ENCODE data around the gene EML6.

The EML6 gene

GRCh38 chr2:54947136-54947535 is 223.7 kb downstream of the EML6 start:
- DNase-seq (ENCODE audit: low spot score), result no peak

DNA sequence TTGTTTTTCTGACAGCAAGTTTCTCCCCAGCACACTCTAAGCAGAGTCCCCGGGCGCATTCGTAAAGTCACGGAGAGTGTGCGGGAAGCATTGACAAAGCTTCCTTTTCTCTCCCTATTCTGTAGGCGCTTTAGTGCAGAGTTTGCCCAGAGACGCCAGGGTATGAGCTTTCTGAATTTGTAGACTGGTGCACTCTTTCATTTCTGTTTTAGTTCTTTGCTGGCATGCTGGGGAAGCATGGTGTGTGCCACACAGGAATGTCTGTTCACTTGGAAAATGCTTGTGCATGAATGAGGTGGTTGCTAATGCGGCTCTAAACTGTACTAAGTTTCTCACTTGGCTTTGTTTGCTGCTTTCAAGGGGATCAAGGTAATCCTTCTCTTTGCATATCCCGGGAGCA is 224.2 kb downstream of the EML6 start:
- no peak for DNase-seq (ENCODE audit: low spot score)

GRCh38 chr2:54948120-54948519 is 224.7 kb downstream of the EML6 start:
- no peak for DNase-seq (ENCODE audit: low spot score)

DNA sequence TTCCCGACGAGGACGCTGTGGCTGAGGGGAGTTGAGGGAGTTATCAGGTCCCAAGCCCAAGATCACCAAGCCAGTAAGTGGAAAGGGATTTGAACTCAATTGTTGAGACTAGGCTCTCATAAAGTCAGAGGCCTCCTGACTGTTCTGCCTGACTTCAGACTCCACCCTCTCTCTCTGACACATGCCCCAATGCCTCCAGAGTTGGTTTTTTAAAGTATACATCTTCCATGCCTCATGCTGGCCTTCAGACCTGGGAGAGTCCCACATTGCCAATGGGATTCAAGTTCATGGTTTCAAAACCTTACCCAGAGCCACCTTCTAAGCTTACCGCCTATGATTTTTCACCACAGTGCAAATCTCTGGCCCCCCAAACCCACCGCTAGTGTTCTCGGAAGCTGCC is 226.0 kb downstream of the EML6 start:
- no peak for DNase-seq (ENCODE audit: low spot score)

- no peak for DNase-seq (ENCODE audit: low spot score)
These were observed 227.3 kb downstream of the EML6 start for GRCh38 chr2:54950811-54951210.

- DNase-seq (ENCODE audit: low spot score), result no peak
These were observed 229.0 kb downstream of the EML6 start for GRCh38 chr2:54952425-54952824.

DNA sequence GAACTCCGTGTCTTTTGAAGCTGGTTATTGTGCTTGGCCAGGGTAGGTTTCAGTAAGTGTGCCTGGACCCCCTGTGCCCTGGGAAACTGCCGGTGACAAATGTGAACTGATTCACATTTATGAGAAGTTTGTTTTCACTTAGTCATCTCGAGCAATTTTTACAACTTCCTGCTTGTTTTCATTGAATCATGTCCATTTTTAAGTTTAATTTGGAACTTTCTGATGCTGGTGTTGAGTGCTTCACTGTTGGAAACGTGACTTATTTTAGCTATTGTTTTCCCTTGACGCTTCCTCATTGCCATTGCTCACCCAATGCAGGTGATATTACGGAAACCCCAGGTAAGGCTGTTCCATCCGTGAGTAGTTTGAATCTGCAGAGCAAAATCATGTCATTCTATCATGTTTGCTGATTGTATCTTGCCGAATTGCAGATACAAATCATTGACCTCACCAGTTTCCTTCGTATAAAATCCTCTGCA is 229.6 kb downstream of the EML6 start:
- no peak for DNase-seq (ENCODE audit: low spot score)

DNA sequence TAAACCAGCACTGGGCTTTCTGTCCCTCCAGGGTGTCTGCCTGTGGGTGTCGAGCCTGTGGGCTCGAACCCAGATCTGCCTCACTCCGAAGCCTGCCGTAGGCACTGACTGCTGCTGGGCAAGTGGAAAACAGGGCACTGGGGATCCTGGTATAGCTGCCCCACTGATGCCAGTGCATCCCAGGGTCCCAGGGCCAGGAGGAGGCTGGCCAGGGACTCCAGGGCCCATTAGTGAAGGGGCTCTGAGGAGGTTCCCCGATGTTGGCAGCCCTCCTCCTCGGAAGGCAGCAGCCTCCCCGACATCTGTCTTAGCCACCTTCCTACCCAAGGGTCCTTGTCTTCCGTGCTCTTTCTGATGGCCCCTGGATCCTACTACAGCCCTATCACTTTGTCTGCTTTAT is 230.7 kb downstream of the EML6 start:
- no peak for DNase-seq (ENCODE audit: low spot score)

DNA sequence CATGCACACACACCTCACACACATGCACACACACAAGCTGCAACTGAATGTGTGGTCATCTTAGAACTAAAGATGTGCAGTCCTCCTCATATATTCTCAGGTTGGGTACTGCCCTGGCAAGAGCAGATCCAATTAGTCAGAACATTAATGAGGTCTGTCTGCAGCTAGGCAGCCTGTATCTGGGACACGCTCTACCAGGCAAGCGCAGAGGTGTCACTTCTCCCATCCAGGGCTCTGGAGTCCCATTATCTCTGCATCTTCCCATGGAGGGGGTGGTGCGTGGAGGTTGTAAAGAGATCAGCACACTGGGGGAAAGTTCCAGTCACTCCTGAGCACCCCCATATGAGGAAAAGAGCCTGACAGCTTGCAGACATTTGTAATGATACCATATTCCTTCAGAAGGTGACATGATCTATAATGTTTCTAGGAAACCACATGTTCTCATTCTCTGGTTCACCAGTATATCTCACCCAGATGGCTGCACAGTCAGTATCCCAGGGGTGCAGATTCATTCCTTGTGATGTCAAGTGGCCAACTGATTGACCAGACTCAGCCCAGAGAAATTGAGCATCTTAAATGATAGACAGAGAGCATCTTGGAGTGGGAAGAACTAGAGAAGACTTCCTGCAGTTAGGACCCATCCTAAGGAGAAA is 231.4 kb downstream of the EML6 start:
- no peak for DNase-seq (ENCODE audit: low spot score)

DNA sequence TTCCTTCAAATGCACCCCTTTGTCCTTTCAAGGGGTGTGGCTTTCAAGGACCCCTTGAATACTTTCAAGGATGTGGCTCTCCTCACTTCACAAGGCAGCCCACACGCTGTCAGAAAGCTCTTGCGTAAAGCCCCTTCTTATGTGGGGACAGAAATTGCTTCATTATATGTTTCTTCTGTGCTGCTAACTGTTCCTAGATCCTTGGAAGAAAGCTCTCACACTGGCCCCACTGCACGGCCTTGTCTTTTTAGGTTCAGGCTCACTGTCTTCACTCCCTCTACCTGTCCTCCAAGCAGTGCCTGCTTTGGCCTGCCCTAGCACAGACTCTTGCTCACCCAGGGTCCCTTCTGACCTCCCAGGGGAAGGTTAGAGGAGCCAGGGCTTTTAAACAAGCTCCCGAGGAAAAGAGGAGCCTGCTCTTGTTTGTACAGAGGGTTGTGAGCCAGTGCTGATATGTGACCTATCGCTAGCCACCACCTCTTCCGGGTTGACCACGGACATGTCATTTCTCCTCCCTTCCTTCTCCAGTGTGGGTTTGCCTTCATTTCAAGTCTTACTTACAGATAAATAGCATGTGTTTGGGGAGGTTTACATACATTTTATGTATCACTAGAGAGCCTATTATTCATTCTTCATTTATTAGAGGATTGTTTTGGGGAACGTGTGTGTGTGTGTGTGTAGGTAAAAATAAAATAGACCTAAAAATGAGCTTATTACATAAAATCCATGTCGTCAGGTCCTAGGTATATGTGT is 232.1 kb downstream of the EML6 start:
- DNase-seq (ENCODE audit: low spot score), result peak; percentile 57

DNA sequence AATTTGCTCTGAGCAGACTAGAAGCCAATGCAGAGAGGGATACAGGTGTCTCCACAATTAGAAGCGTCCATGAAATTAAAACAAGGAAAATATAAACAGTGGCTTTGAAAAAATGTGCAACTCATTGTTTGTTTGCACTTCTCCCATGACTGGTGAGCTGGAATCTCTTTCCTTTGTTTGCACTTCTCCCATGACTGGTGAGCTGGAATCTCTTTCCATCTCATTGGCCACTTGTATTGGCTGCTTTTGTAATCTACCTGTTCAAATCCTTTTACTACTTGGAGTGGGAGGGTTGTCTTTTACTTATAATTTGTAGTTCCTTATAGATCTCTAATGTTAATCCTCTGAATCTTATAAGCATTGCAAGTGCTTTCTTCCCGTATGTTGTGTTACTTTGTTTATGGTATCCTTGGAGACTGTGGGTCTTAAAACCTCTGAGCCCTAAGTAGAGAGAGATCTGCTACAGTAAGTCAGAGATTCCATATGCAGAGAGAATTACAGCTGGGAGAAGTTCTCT is 232.7 kb downstream of the EML6 start:
- DNase-seq (ENCODE audit: low spot score), result no peak

- DNase-seq (ENCODE audit: low spot score), result no peak
These were observed 234.0 kb downstream of the EML6 start for GRCh38 chr2:54957321-54957999.

DNA sequence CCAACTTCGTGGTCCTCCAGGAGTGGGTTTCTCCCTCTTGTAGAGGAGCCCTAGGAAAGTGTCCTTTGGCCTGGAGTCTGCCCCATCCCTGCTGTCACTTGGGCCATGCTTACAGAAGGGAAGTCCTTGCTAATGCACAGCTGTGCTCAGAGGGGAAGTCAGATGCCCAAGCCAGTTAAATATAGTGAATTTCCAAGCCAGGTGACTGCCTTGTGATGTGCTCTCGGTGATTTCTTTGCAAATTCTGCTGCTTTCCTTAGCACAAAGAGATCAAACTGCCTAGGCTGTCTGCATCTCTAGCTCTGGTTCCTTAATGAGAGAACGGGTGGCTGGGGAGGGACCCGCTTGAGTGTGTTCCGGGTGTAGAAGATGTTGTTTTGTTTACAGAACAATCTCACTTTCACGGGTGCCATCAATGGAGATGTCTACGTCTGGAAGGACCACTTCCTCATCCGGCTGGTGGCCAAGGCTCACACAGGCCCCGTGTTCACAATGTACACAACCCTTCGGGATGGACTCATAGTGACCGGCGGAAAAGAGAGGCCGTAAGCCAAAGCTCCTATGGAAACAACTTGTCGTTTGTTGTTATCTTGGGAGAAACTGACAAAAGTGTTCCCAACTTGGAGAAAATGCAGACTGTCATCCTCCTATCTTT is 235.4 kb downstream of the EML6 start:
- DNase-seq (ENCODE audit: low spot score), result no peak

GRCh38 chr2:54960164-54960563 is 236.7 kb downstream of the EML6 start:
- DNase-seq (ENCODE audit: low spot score), result no peak

DNA sequence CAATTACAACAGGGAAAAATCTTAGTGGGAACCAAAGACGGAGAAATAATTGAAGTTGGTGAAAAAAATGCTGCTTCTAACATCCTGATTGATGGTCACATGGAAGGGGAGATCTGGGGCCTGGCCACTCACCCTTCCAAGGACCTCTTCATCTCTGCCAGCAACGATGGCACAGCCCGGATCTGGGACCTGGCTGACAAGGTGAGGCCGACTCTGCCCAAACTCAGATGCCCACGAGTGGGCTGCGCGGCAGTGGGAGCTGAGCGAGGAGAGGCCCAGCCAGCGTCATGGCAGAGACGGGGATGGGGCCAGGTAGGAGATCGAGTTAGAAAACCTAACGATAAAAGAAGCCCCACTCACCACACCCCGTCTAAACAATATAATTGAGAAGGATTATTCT is 239.0 kb downstream of the EML6 start:
- no peak for DNase-seq (ENCODE audit: low spot score)

DNA sequence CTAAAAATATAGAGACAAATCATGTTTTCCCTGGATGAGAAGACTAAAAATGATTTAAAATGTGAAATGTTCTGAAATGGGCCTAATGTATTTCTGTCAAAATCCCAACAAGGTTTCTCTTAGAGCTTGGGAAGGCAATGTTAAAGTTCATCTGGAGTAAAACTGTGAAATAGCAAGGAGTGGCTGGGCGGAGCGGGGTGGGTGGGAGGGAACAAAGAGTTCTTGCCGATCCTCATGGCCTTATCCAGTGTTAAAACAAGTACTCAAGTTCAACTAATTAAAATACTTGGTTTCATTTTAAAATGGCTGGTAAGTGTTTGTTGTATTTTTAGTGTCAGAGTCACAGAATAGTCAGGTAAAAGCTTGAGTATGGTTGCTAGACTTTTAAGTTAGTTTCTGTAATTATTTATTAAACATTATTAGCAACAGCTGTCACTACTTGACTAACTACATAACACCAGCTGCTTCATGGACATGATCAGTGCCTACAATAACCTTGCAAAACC is 239.5 kb downstream of the EML6 start:
- no peak for DNase-seq (ENCODE audit: low spot score)

DNA sequence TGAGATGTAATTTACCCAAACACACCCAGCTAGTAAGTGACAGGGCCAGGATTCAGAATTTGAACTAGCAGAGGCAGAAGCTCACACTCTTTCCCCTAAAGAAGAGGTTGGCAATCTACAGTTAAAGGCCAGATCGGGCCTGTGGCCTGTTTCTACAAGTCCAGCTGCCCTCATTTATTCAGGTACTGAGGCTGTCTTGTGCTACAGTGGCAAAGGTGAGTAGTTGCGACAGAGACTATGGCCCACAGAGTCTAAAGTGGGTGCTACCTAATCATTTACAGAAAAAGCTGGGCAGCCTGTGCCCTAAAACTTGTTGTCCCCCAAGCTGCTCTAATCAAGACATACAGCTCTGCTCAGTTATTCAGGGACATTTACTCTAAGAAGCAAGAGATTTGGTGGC is 240.0 kb downstream of the EML6 start:
- DNase-seq (ENCODE audit: low spot score), result no peak

DNA sequence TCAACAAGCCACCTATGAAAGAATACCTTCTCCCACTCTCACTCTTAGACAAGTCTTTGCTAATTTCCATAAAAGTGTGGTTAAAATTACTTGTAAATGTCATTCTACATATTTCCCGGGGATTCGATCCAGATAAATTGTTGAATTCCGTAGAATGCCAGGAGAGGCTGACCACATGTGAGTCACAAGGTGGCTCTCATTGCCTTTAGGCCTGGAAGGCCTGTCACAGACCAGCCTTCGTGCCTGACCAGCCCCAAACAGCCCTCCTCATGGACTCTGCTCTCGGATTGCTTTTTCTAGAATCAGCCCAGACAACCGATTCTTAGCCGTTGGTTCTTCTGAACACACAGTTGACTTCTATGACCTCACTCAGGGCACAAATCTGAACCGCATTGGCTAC is 240.8 kb downstream of the EML6 start:
- DNase-seq (ENCODE audit: low spot score), result no peak

GRCh38 chr2:54964816-54965215 is 241.4 kb downstream of the EML6 start:
- DNase-seq (ENCODE audit: low spot score), result no peak

DNA sequence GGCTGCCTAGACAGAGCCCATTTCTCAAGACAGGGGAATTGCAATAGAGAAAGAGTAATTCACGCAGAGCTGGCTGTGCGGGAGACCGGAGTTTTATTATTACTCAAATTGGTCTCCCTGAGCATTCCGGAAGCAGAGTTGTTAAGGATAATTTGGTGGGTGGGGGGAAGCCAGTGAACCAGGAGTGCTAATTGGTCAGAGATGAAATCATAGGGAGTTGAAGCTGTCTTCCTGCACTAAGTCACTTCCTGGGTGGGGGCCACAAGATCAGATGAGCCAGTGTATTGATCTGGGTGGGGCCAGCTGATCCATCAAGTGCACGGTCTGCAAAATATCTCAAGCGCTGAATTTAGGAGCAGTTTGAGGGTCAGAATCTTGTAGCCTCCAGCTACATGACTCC is 242.0 kb downstream of the EML6 start:
- DNase-seq (ENCODE audit: low spot score), result no peak

DNA sequence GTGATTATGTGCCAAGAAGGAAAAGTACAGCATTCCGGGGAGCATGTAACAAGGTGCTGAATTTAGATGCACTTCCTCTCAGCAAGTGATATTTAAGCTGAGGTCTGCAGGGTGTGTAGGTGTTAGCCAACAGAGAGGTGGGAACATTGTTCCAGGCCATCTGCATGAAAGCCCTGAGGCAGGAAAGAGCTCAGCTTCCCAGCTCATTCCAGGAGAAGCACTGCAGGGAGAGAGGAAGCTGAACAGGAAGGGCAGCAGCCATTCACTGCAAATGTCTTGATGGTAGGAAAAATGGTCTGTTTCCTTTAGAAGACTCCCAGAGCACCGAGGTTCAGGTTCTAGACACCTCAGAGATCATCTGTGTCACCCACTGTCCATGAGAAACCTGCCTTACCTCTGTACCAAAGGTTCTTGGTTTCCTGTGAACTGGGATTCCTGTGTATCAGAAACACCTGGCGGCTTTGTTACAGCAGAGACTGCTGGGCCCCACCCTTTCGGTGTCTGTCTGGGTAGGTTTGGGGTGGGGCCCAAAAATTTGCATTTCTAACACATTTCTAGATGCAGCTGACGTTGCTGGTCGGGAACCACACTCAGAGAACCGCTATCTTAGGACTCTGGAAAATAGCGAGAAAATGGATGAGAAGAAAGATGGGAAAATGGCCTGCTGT is 242.8 kb downstream of the EML6 start:
- no peak for DNase-seq (ENCODE audit: low spot score)

DNA sequence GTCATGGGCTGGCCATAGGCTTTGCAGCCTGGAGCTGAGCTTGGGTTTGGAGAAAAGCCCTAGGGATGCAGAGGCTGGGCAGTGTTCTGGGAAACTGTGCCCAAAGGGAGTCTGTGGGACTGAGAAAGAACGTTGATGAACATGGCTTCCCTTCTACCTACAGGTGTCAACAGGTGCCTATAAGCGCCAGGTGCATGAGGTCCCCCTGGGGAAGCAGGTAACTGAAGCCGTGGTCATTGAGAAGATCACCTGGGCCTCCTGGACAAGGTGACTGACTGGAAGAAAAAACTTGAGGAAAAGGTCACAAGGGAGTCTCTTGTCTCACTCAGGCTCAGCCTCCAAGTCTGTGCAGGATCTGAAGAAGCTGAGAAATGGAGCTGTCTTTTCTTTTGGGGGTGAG is 243.4 kb downstream of the EML6 start:
- no peak for DNase-seq (ENCODE audit: low spot score)

Data from HuH-7 (cell line).